NCI-H2196 (cell line): ENCODE data around the gene FREM1.

ENCODE experiments used
- DNase-seq: peaks from one replicate; lab custom pipeline; 2025; ENCODE audit not compliant: unreplicated experiment; lab: John Stamatoyannopoulos, UW

FREM1 gene

GRCh38 chr9:14819183-14819582 is 91.0 kb downstream of the FREM1 start:
- no peak for DNase-seq

GRCh38 chr9:14814249-14814628 is 96.0 kb downstream of the FREM1 start:
- no peak for DNase-seq

GRCh38 chr9:14813336-14814248 is 96.6 kb downstream of the FREM1 start:
- DNase-seq = no peak

- DNase-seq = no peak
These were observed 97.4 kb downstream of the FREM1 start for GRCh38 chr9:14812806-14813205.

GRCh38 chr9:14811844-14812243 is 98.4 kb downstream of the FREM1 start:
- DNase-seq = no peak

- no peak for DNase-seq
These were observed 103.2 kb downstream of the FREM1 start for GRCh38 chr9:14806941-14807520.

GRCh38 chr9:14799030-14799429 is 111.2 kb downstream of the FREM1 start:
- no peak for DNase-seq

- DNase-seq = no peak
These were observed 112.8 kb downstream of the FREM1 start for GRCh38 chr9:14797435-14797834.

- DNase-seq = no peak
These were observed 116.8 kb downstream of the FREM1 start for GRCh38 chr9:14793389-14793788.

- no peak for DNase-seq
These were observed 119.6 kb downstream of the FREM1 start for GRCh38 chr9:14790628-14791027.

GRCh38 chr9:14788846-14789245 is 121.4 kb downstream of the FREM1 start:
- DNase-seq = no peak

GRCh38 chr9:14783358-14783757 is 126.9 kb downstream of the FREM1 start:
- no peak for DNase-seq

- DNase-seq = no peak
These were observed 127.8 kb downstream of the FREM1 start for GRCh38 chr9:14782286-14783051.

GRCh38 chr9:14780693-14781092 is 129.5 kb downstream of the FREM1 start:
- no peak for DNase-seq

GRCh38 chr9:14780251-14780650 is 130.0 kb downstream of the FREM1 start:
- no peak for DNase-seq

GRCh38 chr9:14779566-14780022 is 130.6 kb downstream of the FREM1 start:
- no peak for DNase-seq

- no peak for DNase-seq
These were observed 131.7 kb downstream of the FREM1 start for GRCh38 chr9:14778565-14778964.

- DNase-seq = no peak
These were observed 134.3 kb downstream of the FREM1 start for GRCh38 chr9:14775917-14776316.

- DNase-seq = no peak
These were observed 139.6 kb downstream of the FREM1 start for GRCh38 chr9:14770592-14770991.

GRCh38 chr9:14769230-14769571 is 141.0 kb downstream of the FREM1 start:
- DNase-seq = peak; percentile 57

GRCh38 chr9:14768405-14769229 is 141.6 kb downstream of the FREM1 start:
- peak; percentile 82 for DNase-seq
